Mucosa of descending colon (tissue), 3 donors: ENCODE measurements around the gene CNKSR1. TPM values are rescaled to one million over a fixed set of nuclear protein-coding genes. Genes with fewer than 3 reads are reported as not detected.
A peak's percentile ranks its signal among the peaks of the same experiment; 100 is the strongest.

Source experiments
- ATAC-seq: fragments of 200-7000 bp; cut with Tn5 transposase; one replicate; pipeline ENCODE4 v1.9.1; 2020; ENCODE audit warnings: mild to moderate bottlenecking, moderate library complexity
- DNase-seq, 3 donors: peaks; one replicate each; pipeline ENCODE4 v3.0.0-alpha.2; 2020
- H3K36me3 ChIP-seq: fragments of 200-600 bp; one replicate; pipeline ENCODE4 v1.8.0; 2021; ENCODE audit warnings: low read depth, mild to moderate bottlenecking
- H3K4me1 ChIP-seq: fragments of 200-600 bp; one replicate; pipeline ENCODE4 v1.8.0; 2021; ENCODE audit warnings: low read depth, mild to moderate bottlenecking
- H3K4me3 ChIP-seq: fragments of 200-600 bp; one replicate; pipeline ENCODE4 v1.8.0; 2021; ENCODE audit warnings: mild to moderate bottlenecking
- H3K9me3 ChIP-seq: fragments of 200-600 bp; one replicate; pipeline ENCODE4 v1.8.0; 2021; ENCODE audit warnings: mild to moderate bottlenecking
- CTCF ChIP-seq: fragments of 200-600 bp; IDR thresholded peaks from one replicate; pipeline ENCODE4 v1.8.0; 2022; ENCODE audit warnings: antibody characterized with exemption, mild to moderate bottlenecking
- intact Hi-C, 2 donors: fragments of 100-400 bp; cut with DNase I in 1 of 2; cut with micrococcal nuclease in 1 of 2; formaldehyde crosslinking; loops; one replicate each; pipeline versions ENCODE4 v1.11.0 to v1.11.1; 2022; cut with DNase I, micrococcal nuclease
- total RNA-seq, 3 donors: library from RNA; stranded (reverse); fragmentation: NEBNext Ultra II Directional in 2 of 3; extraction: Animal tissue kit (Norgen Biotek cat#: 25700) in 2 of 3; gene quantifications; one replicate each; pipeline versions ENCODE4 v1.2.1 to v1.2.4, GENCODE V29; 2021 to 2023
- donor health status: DM: no; HTN: no; CAD: no; lungs with moderate emphysema.
- donor health status: DM: no; HTN: no; CAD: no.
- donor health status: DM: no; HTN: yes; CAD: no.

Gene CNKSR1
- total RNA-seq, 3 donors from 2014 or later: 19.6 to 65.7 (median 38.6) TPM

- no peak for DNase-seq
- TF ChIP-seq CTCF: no peak
- Histone ChIP-seq H3K4me3 (no peak overlapping the region), H3K4me1 (peaks cover 12% of the 10 kb centered on the region), H3K36me3 (no peaks in the 10 kb centered on the region), H3K9me3 (no peaks in the 10 kb centered on the region)
- no peak for ATAC-seq
- intact Hi-C loops: no loop called here
Measured at GRCh38 chr1:26162220-26162709, 15.0 kb upstream of the CNKSR1 start.

- no peak for ATAC-seq
- intact Hi-C loops: no loop called here
Measured at GRCh38 chr1:26163684-26164035, 13.6 kb upstream of the CNKSR1 start.

GRCh38 chr1:26164036-26164860 lies 13.0 kb upstream of the CNKSR1 start:
- no peaks in the 10 kb centered on the region for H3K36me3 ChIP-seq
- peak; percentile 78 for TF ChIP-seq CTCF
- H3K4me3 ChIP-seq: no peak overlapping the region
- intact Hi-C loops: no loop called here
- peaks cover 12% of the 10 kb centered on the region for H3K4me1 ChIP-seq
- H3K9me3 ChIP-seq: no peaks in the 10 kb centered on the region
- peak in 2 of 3 donors; percentile 40 to 65 for DNase-seq
- peak; percentile 73 for ATAC-seq

More at GRCh38 chr1:26163684-26164035, 13.6 kb upstream of the CNKSR1 start:
- Histone ChIP-seq H3K4me3 (no peak overlapping the region), H3K4me1 (peaks cover 12% of the 10 kb centered on the region), H3K36me3 (no peaks in the 10 kb centered on the region), H3K9me3 (no peaks in the 10 kb centered on the region)
- no peak for TF ChIP-seq CTCF
- DNase-seq: no peak

GRCh38 chr1:26164861-26165842 lies 12.1 kb upstream of the CNKSR1 start:
- no peak for ATAC-seq
- intact Hi-C loops: no loop called here
- TF ChIP-seq CTCF: no peak
- Histone ChIP-seq H3K4me1 (peaks cover 14% of the 10 kb centered on the region), H3K36me3 (no peaks in the 10 kb centered on the region), H3K9me3 (no peaks in the 10 kb centered on the region), H3K4me3 (no peak overlapping the region)
- DNase-seq: no peak

- intact Hi-C loops: no loop called here
- no peaks in the 10 kb centered on the region for H3K36me3 ChIP-seq
- H3K9me3 ChIP-seq: no peaks in the 10 kb centered on the region
- DNase-seq (no peak), ATAC-seq (no peak)
- no peak overlapping the region for H3K4me3 ChIP-seq
- peaks cover 11% of the 10 kb centered on the region for H3K4me1 ChIP-seq
- no peak for TF ChIP-seq CTCF
Measured at GRCh38 chr1:26166719-26167281, 10.5 kb upstream of the CNKSR1 start.
